Stimulated activated CD4-positive, alpha-beta T cell treated with anti-CD3 and anti-CD28 coated beads, TNF-alpha, amount 100 ng/mL, for 24 hours (primary cell): ENCODE results near the gene TSGA10IP.

Source experiments
- DNase-seq, 3 experiments: peaks; one replicate each; pipeline ENCODE4 v3.0.0-alpha.2; 2020; ENCODE audit warnings: low read depth in 3 of 3

The TSGA10IP gene

DNA sequence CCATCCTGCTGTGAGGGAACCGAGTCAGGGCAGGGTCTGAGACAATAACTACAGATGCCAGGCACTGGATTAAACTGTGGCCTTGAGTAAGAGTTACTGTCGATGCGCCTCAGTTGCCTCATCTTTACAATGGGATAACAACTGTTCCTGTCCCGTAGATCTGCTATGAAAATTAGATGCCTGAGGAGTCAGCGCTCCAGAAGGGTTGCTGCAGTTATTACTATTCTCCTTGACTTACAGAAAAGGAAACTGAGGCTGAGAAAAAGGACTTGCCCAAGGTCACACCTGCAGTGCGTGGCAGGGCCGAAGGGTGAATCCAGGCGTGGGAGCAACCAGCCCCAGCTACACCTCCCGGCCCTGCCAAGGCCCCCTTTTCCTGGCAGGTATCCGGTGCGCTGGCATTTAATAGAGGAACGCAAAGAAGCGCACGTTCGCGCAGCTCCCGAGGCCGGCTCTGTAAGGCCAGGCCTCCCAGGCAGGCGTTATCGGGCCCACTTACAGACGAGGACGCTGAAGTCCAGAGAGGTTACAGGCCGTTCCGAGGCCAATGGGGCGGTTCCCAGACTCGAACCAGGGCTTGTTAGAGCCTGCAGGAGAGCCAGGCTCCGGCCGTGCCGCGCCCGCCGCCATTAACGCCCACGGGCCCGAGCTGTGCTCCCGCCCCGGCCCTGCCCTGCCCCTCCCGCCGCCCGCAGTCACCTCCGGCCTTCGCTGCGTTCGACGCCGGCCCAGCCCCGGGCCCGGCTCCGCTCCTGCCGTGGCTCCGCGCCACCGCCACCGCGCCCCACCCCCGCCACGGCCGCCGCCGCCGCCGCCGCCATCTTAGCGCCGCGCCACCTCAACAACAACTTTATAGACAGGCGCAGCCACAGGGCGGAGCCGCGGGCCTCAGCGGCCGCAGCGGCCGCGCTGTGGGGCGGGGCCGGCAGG lies 26.8 kb upstream of the TSGA10IP start, which contains the start of gene C11orf68:
C11orf68 (minus strand) TSS at position 852 of the 930 bp plus-strand sequence; CDS start at position 821, 31 bp downstream.
- no peak for DNase-seq

DNA sequence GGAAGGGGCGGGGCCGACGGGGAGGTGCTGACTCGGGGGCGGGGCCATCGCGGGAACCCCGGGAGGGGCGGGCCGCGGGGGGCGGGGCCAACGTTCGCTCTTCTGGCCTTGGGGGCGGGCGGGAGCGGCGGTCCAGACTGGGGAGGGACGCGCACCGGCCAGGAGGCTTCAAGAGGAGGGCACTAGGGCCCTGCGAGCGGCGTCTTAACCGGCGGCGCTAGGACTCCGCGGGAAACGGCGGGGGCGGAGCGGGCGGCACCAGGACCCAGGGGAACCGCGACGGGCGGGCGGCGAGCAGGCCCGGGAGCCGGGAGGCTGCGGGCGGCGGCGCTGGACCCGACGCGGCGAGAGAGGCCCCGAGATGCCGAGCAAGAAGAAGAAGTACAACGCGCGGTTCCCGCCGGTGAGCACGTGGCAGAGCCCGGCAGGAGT lies 26.1 kb upstream of the TSGA10IP start, which contains the start of gene DRAP1:
DRAP1 (plus strand) TSS at position 286 of the 432 bp plus-strand sequence; CDS start at position 362, 76 bp downstream.
- peak; percentile 97 to 98 (median 98) for DNase-seq

DNA sequence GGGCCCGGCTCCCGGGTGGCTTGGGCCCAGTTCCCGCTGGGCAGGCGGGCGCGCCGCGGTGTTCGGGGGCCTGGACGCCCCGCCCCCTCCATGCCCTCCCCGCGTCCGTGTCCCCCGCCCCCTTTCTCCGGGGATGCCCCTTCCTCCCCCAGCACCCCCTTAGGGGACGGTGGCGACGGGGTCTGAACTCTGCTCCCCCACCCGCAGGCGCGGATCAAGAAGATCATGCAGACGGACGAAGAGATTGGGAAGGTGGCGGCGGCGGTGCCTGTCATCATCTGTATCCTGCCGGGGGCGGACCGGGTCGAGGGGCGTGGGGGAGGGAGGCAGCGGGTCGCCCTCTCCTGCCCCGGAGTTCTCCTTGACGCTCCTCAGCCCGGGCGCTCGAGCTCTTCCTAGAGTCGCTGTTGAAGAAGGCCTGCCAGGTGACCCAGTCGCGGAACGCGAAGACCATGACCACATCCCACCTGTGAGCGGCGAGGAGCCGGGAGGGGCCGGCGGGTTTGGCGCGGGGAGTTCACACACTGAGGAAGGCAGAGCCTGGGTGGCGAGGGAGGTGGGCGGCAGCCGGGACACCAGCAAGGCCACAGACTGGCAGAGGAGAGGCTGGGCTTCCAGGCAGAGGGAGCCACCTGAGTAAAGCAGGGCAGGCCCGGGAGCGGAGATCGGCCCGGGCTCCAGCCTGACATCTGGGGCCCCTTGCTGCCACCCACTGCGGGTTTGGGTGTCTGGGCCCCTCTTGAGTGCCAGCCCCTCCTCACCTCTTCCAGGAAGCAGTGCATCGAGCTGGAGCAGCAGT lies 25.5 kb upstream of the TSGA10IP start:
- peak; percentile 33 to 54 (median 42) for DNase-seq

DNA sequence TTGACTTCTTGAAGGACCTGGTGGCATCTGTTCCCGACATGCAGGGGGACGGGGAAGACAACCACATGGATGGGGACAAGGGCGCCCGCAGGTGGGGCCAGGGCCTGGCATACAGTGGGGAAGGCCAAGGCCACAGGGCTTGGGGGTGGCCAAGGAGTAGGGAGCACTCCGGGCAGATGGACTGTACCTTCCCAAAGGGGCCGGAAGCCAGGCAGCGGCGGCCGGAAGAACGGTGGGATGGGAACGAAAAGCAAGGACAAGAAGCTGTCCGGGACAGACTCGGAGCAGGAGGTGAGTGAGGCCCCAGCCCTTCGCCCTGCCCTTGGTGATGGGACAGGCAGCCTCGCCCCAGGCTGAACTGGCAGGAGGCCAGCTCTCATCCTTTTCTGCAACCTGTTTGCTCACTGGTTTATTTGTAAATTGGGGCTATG lies 24.9 kb upstream of the TSGA10IP start:
- no peak for DNase-seq

DNA sequence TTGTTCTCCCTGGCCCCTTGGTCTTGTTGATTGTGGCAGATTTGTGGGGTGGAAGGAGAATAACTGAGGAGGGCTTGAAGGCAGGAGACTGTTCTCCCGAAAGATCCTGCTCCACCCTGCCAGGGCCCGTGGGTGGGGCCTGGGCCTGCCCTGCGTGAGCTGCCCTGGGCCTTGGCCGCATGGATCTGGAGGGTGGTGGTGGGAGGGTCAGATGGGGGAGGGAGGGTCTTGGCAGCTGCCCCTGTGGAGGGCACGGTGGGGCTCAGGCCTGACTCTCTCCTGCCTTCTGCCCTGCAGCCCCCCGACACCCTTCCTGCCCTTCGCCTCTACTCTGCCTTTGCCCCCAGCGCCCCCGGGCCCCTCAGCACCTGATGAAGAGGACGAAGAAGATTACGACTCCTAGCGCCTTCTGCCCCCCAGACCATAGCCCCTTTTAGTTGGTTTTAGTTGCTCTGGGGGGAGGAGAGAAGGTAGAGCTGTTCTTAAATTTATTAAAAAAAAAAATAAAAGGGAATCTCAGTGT lies 24.2 kb upstream of the TSGA10IP start:
- no peak for DNase-seq

DNA sequence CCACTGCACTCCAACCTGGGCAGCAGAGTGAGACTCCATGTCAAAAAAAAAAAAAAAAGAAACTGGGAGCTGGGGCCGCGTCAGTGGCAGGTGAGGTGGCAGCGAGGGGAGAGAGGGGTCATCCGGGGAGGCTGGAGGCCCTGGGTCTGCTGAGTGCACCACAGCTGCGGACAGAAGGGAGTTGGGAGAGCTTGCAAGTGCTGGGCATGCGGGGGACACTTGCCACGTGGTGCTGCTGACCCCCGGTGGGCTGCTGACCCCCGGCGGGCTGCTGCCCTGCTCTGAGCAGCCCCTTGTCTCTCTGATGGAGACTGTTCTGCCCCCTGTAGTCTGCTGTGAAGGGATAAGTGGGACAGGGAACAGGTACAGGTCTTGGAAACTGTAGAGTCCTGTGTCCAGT lies 23.4 kb upstream of the TSGA10IP start:
- no peak for DNase-seq

DNA sequence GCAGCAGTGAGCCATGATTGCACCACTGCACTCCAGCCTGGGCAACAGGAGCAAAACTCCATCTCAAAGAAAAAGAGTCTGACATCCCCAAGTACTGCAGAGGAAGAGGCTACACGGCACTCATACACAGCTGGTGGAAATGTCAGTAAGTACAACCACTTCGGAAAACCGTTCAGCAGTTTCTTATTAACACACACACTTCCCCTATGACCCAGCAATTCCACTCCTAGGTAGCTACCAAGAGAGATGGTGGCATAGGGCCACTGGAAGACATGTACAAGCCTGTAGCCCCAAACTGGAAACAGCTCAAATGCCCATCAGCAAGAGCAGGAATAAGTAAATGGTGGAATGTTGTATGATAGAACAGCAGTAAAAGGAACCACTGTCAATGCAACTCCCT lies 22.7 kb upstream of the TSGA10IP start:
- no peak for DNase-seq

DNA sequence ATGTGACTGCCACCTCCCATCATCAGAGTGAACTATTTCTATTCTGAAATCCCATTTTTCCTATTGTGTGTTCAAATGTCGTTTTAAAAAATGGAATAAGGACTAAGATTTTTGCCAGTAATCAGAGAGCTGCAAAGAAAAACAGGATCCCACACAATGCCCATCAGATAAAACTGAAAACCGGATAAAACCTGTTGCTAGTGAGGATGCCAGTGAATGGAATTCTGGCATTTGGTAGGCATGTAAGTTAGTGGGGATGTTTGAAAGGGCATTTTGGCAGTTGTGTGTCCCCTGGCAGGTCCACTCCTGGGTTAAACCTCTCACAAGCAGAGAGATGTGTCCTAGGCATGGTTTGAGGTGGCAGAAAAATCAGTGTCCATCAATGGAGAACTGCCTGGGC lies 19.9 kb upstream of the TSGA10IP start:
- no peak for DNase-seq

DNA sequence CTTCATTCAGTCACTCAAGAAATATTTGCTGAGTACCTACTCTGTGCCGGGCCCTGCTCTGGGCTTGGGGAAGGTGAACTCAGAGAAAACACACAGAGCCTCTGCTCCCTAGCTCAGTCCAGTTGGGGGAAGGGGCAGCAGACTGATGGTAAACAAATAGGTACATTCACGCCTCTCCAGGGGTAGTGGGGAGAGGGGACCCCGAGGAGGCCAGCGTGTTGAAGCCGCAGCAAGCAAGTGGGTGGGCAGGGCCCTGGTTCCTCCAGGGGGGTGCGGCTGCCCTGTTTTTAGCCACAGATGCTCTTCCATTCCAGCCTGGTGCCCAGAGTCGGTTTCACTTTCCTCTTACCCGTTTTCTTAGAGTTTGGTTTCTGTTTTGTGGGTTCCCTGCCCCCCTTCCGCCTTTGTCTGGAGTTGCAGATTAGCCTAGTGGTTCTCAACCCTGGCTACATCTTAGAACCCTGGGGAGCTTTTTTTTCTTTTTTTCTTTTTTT lies 17.3 kb upstream of the TSGA10IP start:
- DNase-seq = peak; percentile 54 to 68 (median 59)

DNA sequence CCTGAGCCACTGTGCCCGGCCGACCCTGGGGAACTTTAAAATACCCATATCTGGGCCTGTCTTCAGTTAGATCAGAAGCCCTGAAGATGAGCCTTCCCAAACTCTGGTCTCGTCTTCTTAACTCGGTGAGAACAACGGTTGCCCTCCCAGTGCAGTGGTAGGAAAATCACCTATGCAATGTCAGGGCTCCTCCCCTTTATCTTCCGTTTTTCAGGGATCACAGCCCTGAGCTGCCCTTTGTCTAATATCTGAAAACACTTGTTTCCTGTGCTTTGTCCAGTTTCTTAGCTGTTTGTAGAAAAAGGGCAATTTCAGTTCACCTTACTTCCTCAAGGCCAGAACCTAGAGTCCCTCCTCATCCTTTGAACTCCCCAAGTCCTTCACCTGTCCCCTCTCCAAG lies 16.6 kb upstream of the TSGA10IP start:
- no peak for DNase-seq

DNA sequence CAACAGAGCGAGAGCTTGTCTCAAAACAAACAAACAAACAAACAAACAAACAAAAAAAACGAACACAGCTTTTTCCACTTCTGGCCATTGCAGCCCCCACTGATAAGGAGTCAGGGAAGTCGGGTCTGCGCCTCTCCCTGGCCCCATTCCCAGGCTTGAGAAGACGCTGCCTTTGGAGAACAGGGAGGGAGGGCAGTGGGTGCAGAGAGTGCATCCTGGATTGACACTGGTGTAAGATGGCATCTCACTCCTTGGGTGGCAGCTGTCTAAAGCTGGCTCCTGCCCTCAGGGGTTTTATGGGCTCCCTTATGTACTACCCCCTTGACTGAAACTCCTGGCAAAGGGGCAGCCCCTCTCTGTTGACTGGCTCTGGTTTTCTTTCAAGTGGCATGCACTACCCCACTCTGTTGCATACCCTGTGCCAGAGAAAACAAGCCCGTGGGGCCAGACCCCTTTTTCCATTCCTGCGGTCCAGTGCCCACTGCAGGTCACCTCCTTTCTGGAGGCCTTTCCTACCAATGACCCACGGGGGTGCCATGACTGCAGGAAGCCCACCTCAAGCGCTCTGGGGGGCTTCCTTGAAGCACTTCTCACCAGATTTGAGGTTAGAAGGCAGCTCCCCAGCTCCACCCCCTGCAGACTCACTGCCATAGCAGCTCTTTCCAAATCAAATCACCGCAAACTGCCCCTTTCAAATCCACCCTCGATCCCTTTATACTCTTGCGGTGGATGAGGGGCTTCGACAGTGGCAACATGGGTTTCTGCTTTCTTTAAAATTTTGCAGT lies 13.3 kb upstream of the TSGA10IP start:
- no peak for DNase-seq

DNA sequence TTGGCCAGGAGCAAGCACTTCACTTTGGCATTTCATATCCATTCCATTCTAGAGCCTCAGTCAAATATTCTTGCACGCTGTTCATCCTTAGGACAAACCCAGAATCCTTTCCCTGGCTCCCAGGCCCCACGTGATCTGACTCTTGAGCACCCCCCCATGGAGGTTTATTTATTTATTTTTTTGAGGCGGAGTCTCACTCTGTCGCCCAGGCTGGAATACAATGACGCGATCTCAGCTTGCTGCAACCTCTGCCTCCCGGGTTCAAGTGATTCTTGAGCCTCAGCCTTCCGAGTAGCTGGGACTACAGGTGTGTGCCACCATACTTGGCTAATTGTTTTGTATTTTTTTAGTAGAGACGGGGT lies 12.7 kb upstream of the TSGA10IP start:
- no peak for DNase-seq

DNA sequence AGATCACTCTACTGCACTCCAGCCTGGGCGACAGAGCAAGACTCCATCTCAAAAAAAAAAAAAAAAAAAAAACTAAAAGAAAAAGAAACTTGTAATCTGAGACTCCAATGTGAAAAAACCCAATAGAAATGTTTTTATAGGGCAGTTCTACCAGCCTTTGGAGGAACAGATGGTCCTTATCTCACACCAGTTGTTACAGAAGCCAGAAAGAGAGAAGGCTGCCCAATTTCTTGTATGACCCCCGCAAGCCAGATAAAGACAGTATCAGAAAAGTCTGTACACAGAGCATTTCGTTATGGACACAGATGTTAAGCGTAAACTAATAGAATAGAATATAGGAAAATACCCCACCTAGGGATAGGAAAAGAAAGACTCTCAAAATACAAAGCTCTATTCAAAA lies 11.3 kb upstream of the TSGA10IP start:
- DNase-seq = no peak

DNA sequence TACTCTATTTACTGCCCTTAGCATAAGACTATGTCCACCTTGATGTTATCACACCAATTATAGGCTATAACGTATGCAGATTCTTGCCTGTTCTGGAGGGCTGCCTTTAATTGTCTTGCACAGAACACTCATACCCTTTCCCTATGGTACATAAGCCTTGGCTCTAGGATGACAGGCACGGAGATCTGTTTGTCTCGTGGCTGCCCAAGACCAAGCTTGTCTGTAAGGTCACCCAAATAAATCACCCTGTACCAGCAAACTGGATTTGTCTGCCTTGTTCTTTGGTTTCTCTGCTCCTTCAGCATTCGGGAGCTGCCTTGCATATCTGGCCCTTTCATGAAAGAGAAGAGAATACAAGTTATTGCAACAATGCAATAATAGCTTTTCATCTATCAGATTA lies 7.5 kb upstream of the TSGA10IP start:
- no peak for DNase-seq

DNA sequence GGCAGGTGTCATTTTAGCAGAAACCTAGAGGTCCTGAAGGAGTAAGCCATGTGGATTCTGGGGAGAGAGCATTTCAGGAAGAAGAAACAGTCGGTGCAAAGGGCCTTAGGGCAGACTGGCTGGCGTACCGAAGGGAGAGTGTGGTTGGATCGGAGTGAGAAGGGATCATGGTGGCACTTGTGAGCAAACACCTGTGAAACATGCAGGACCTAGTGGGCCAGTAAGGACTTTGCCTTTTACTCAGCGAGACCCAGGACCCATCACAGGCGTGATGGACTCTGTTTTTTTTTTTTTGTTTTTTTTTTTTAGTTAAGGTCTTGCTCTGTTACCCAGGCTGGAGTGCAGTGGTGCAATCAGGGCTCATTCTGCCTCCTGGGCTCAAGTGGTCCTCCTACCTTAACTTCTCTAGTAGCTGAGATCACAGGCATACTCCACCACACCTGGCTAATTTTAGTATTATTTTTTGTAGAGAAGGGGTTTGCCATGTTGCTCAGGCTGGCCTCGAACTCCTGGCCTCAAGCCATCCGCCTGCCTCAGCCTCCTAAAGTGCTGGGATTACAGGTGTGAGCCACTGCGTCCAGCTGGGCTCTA lies 3.5 kb upstream of the TSGA10IP start:
- no peak for DNase-seq

DNA sequence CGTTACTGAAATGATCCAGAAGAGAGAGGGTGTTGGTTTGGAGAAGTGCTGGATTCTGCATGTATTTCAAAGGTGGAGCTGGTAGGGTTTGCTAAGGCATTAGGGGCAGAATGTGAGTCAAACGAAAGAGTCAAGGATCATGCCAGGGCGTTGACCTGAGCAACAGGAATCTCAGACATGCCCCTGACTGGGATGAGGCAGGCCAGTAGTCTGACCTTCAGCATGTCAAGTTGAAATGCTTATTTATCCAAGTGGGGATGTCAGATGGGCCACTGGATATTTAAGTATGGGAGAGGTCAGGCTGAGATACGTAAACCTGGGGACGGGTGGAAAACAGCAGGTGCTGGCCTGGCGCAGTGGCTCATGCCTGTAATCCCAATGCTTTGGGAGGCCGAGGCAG lies 2.7 kb upstream of the TSGA10IP start:
- DNase-seq = no peak

DNA sequence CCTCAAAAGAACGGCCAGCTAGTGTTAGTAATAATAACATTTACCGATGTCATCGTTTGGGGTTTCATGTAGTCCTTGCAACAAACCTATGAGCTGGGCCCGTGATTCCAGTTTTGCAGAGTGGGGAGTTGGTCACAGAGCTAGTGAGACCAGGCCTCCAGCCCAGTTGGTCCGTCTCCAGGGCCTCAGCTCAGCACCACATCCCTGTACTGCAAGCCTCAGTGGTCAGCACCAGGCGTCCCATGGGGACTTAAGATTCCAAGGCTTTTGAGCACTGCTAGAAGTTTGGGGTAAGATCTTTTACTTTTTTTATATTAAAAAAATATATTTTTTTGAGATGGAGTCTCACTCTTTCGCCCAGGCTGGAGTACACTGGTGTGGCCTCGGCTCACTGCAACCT lies 1.1 kb upstream of the TSGA10IP start:
- no peak for DNase-seq

DNA sequence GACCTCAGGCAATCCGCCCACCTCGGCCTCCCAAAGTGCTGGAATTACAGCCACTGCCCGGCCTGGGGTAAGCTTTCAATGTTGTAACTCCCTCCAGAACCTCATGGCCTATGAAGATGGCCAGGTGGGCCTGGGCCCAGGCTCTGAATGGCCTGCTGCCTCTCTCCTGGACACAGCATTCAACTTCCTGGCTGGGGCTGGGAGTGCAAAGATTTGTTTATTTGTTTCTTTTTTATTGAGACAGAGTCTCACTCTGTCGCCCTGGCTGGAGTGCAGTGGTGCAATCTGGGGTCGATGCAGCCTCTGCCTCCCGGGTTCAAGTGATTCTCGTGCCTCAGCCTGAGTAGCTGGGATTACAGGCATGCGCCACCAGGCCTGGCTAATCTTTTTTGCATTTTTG lies 513 bp upstream of the TSGA10IP start:
- no peak for DNase-seq

DNA sequence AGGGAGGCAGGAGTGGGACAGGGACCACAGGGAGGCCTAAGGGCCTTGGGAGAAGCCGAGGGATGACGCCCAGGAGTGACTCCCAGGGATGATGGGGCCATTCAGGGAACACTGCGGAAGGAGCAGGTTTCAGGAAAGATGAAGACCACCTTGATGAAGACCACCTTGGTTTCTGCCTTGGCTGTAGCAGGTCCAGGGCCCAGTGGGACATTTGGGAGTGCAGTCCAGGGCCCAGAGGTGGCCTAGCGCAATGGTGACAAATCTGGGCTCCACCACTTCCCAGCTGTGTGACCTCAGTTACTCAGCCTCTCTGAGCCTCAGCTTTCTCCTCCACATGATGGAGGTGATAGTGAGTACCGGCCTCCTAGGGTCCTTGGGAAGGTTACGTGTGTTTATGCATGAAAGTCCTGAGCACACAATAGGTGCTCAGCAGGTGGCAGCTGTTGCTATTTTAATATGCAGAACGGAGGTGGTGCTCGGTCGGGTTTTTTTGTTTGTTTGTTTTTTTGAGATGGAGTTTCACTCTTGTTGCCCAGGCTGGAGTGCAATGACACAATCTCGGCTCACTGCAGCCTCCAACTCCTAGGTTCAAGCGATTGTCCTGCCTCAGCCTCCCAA lies 770 bp downstream of the TSGA10IP start:
- no peak for DNase-seq

DNA sequence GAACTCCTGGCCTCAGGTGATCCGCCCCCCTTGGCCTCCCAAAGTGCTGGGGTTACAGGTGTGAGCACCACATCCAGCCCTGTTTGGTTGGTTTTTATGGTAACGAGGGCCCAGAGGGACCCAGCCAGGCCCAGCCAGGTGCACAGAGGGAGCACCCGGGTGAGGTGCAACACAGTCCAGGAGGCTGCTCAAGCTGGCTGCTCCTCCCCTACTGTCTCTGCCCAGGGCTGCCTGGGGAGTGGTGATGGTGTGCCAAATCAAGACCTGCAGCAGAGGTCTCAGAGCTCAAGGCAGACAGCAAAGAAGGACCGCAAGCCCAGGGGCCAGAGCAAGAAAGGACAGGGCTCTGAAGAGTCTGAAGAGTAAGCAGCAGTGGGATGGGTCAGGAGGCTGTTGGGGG lies 1.4 kb downstream of the TSGA10IP start:
- DNase-seq = no peak

DNA sequence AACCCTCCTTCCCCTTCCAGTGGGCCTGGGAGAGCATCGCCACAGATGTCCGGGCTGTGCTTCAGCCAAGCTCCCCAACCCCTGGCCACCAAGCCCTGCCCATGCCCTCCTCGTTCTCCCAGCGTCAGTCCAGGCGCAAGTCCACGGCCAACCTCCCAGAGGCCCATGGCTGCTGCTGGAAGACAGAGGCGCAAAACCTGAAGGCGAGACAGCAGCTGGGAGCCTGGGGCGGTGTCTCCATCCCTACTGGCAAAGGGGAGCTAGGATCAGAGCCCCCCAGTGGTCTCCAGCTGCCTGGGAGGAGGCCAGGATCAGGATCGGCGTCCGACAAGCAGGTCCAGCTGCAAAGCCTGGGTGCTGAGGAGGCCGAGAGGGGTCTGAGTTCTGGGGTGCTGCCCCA lies 1.9 kb downstream of the TSGA10IP start:
- DNase-seq = no peak
